HCT116 (cell line): Measurements from ENCODE around the gene SAMD9L. TPM values are rescaled to one million over a fixed set of nuclear protein-coding genes. Genes with fewer than 3 reads are reported as not detected.

Source experiments
- ATAC-seq: fragments of 200-7000 bp; cut with Tn5 transposase; 2 replicates; pipeline ENCODE4 v1.9.1; 2020; ENCODE audit warnings: mild to moderate bottlenecking, moderate library complexity
- BruUV-seq: library from RNA; stranded (reverse); fragments of 400-500 nt; replicated peaks from 2 replicates; lab custom pipeline; 2021; lab: Mats Ljungman, UMichigan
- CTCF ChIA-PET: fragments of 300-600 bp; sonication (Branson Sonifier 250); formaldehyde crosslinking; loops from one replicate; lab custom pipeline; 2021; ENCODE audit warnings: antibody characterized with exemption; lab: Charles Lee
- POLR2A ChIA-PET: fragments of 300-600, 350-600 bp; sonication (Branson Sonifier 250); formaldehyde crosslinking; loops from one replicate; lab custom pipeline; 2021; ENCODE audit warnings: antibody characterized with exemption; lab: Charles Lee
- RAD21 ChIA-PET, 2 experiments: fragments of 300-600 bp; sonication (Branson Sonifier 250); formaldehyde crosslinking; loops; one replicate each; lab custom pipeline; 2023; ENCODE audit warnings: low total read pairs in 2 of 2; ENCODE audit not compliant: uncharacterized antibody in 2 of 2, unreplicated experiment in 2 of 2, low non-redundant PET in 1 of 2; lab: Charles Lee
- DNase-seq: peaks from one replicate; pipeline ENCODE4 v3.0.0-alpha.2; 2010; ENCODE audit warnings: low read depth, low spot score
- H2AFZ ChIP-seq: fragments of 200-600 bp; shearing (Covaris generic), sonication (generic); 2 replicates; pipeline ENCODE4 v1.6.1; 2017; ENCODE audit warnings: low read depth, mixed run types, mixed read lengths, antibody characterized with exemption, low read length; ENCODE audit not compliant: poor library complexity, severe bottlenecking
- H3K27ac ChIP-seq: 2 replicates; pipeline ENCODE4 v1.5.1; 2012; ENCODE audit warnings: low read depth, low read length
- H3K27me3 ChIP-seq: fragments of 200-600 bp; sonication (generic); 2 replicates; pipeline ENCODE4 v1.6.1; 2016; ENCODE audit warnings: mixed run types, low read length, mixed read lengths; ENCODE audit not compliant: insufficient read depth
- H3K36me3 ChIP-seq, 2 experiments: fragments of 200-500 bp in 1 of 2; fragments of 200-600 bp in 1 of 2; sonication (Bioruptor generic) in 1 of 2; sonication (generic) in 1 of 2; 2 replicates each; pipeline versions ENCODE4 v1.5.1 to v1.6.1; 2014 to 2016; ENCODE audit warnings: low read length in 2 of 2, inconsistent platforms in 1 of 2, mixed read lengths in 1 of 2, mixed run types in 1 of 2; ENCODE audit not compliant: insufficient read depth in 2 of 2, control insufficient read depth in 1 of 2
- H3K4me1 ChIP-seq, 2 experiments: fragments of 200-600 bp in 1 of 2; sonication (generic) in 1 of 2; 2 replicates each; pipeline versions ENCODE4 v1.5.1 to v1.6.1; 2012 to 2017; ENCODE audit warnings: low read length in 2 of 2, inconsistent platforms in 1 of 2, mild to moderate bottlenecking in 1 of 2, mixed read lengths in 1 of 2, mixed run types in 1 of 2, moderate library complexity in 1 of 2; ENCODE audit not compliant: insufficient read depth in 2 of 2, control insufficient read depth in 1 of 2
- H3K4me2 ChIP-seq: fragments of 200-600 bp; sonication (generic); 2 replicates; pipeline ENCODE4 v1.6.1; 2017; ENCODE audit warnings: mixed run types, low read length, mixed read lengths
- H3K4me3 ChIP-seq, 2 experiments: fragments of 200-600 bp in 1 of 2; sonication (generic) in 1 of 2; replicated peaks in 1 of 2; 2 replicates each; pipeline ENCODE4 v1.5.1; 2011 to 2016; ENCODE audit warnings: low read length in 2 of 2, control low read depth in 1 of 2, low read depth in 1 of 2, mild to moderate bottlenecking in 1 of 2, mixed read lengths in 1 of 2, mixed run types in 1 of 2
- H3K79me2 ChIP-seq: fragments of 200-600 bp; sonication (generic); 2 replicates; pipeline ENCODE4 v1.6.1; 2017; ENCODE audit warnings: mild to moderate bottlenecking, mixed run types, low read length, moderate library complexity, mixed read lengths; ENCODE audit not compliant: insufficient read depth
- H3K9ac ChIP-seq: fragments of 200-600 bp; sonication (generic); 2 replicates; pipeline ENCODE4 v1.6.1; 2016; ENCODE audit warnings: low read length, mixed read lengths
- H3K9me2 ChIP-seq: fragments of 200-600 bp; sonication (generic), shearing (Covaris generic); 2 replicates; pipeline ENCODE4 v1.6.1; 2017; ENCODE audit warnings: mixed run types, mild to moderate bottlenecking, moderate library complexity; ENCODE audit not compliant: insufficient read depth
- H3K9me3 ChIP-seq, 2 experiments: fragments of 200-500 bp in 1 of 2; fragments of 200-600 bp in 1 of 2; sonication (Bioruptor generic) in 1 of 2; sonication (generic) in 1 of 2; 2 replicates each; pipeline ENCODE4 v1.6.1; 2014 to 2017; ENCODE audit warnings: low read length in 2 of 2, mixed read lengths in 2 of 2, inconsistent platforms in 1 of 2, low read depth in 1 of 2, mild to moderate bottlenecking in 1 of 2, mixed run types in 1 of 2, moderate library complexity in 1 of 2; ENCODE audit not compliant: control insufficient read depth in 1 of 2, insufficient read depth in 1 of 2
- H4K20me1 ChIP-seq: fragments of 200-600 bp; sonication (generic), shearing (Covaris generic); 2 replicates; pipeline ENCODE4 v1.6.1; 2017; ENCODE audit warnings: mixed run types, mild to moderate bottlenecking, moderate library complexity; ENCODE audit not compliant: insufficient read depth
- CBX3 ChIP-seq: IDR thresholded peaks from 2 replicates; pipeline ENCODE4 v1.6.1; 2012; ENCODE audit warnings: low read depth
- CTCF ChIP-seq, 3 experiments: fragments of 200-600 bp in 1 of 3; sonication (generic) in 1 of 3; IDR thresholded peaks in 2 of 3; conservative IDR thresholded peaks in 1 of 3; 2 replicates each; pipeline ENCODE4 v1.5.1; 2012 to 2017; ENCODE audit warnings: low read depth in 2 of 3, low read length in 2 of 3, antibody characterized with exemption in 1 of 3, borderline replicate concordance in 1 of 3, control low read depth in 1 of 3, mild to moderate bottlenecking in 1 of 3, mixed read lengths in 1 of 3, mixed run types in 1 of 3, moderate library complexity in 1 of 3; ENCODE audit not compliant: insufficient read depth in 1 of 3
- EGR1 ChIP-seq: IDR thresholded peaks from 2 replicates; pipeline ENCODE4 v1.6.1; 2012; ENCODE audit warnings: low read depth
- ELF1 ChIP-seq: IDR thresholded peaks from 2 replicates; pipeline ENCODE4 v1.6.1; 2012; ENCODE audit warnings: low read depth, borderline replicate concordance
- EZH2 ChIP-seq: fragments of 200-600 bp; sonication (generic); IDR thresholded peaks from 2 replicates; pipeline ENCODE4 v1.6.1; 2017; ENCODE audit warnings: antibody characterized with exemption, mixed run types
- EZH2phosphoT487 ChIP-seq: fragments of 200-600 bp; IDR thresholded peaks from 2 replicates; pipeline ENCODE4 v1.6.1; 2018; ENCODE audit warnings: antibody characterized with exemption, borderline replicate concordance
- FOSL1 ChIP-seq: IDR thresholded peaks from 2 replicates; pipeline ENCODE4 v1.6.1; 2012; ENCODE audit warnings: low read depth
- POLR2A ChIP-seq: IDR thresholded peaks from 2 replicates; pipeline ENCODE4 v1.7.0; 2011; ENCODE audit warnings: borderline replicate concordance; ENCODE audit not compliant: insufficient read depth, insufficient read length; ENCODE audit errors: extremely low read depth
- POLR2AphosphoS5 ChIP-seq: IDR thresholded peaks from 2 replicates; pipeline ENCODE4 v1.6.1; 2011; ENCODE audit warnings: mild to moderate bottlenecking, low read depth, low read length, moderate library complexity
- SIN3A ChIP-seq: IDR thresholded peaks from 2 replicates; pipeline ENCODE4 v1.6.1; 2012; ENCODE audit warnings: low read depth
- SP1 ChIP-seq: IDR thresholded peaks from 2 replicates; pipeline ENCODE4 v1.6.1; 2012; ENCODE audit warnings: low read depth
- SRF ChIP-seq: IDR thresholded peaks from 2 replicates; pipeline ENCODE4 v1.6.1; 2012; ENCODE audit warnings: low read depth
- TCF7L2 ChIP-seq: IDR thresholded peaks from 2 replicates; pipeline ENCODE4 v1.7.0; 2011; ENCODE audit warnings: borderline replicate concordance, inconsistent platforms; ENCODE audit not compliant: insufficient read depth, insufficient read length; ENCODE audit errors: extremely low read depth
- ZFX ChIP-seq: fragments of 450-650 bp; IDR thresholded peaks from 2 replicates; pipeline ENCODE4 v1.6.1; 2017
- ZNF274 ChIP-seq: fragments of 200-500 bp; sonication (Bioruptor generic); IDR thresholded peaks from 2 replicates; pipeline ENCODE4 v1.6.1; 2014; ENCODE audit warnings: mild to moderate bottlenecking, low read depth, low read length, inconsistent platforms
- intact Hi-C: fragments of 100-400 bp; cut with micrococcal nuclease; formaldehyde crosslinking; loops from 2 replicates; pipeline ENCODE4 v1.10.0; 2022
- total RNA-seq: library from RNA; stranded (reverse); gene quantifications from one replicate; pipeline ENCODE4 v1.2.1, GENCODE V29; 2021; ENCODE audit not compliant: unreplicated experiment
- TF ChIP-seq, protein P1 (sequence below): IDR thresholded peaks from 2 replicates; pipeline ENCODE4 v1.6.1; 2012
- TF ChIP-seq, protein P2 (sequence below): IDR thresholded peaks from 2 replicates; pipeline ENCODE4 v1.6.1; 2012

The SAMD9L gene
- total RNA-seq, 1 experiment from 2014 or later, result 0.15 TPM

GRCh38 chr7:93138576-93138975 is 9.6 kb downstream of the SAMD9L start:
- Histone ChIP-seq H4K20me1 (no peaks in the 10 kb centered on the region), H3K27me3 (0 out of 2 replicates have a peak, but pooled peaks cover 6% of the 10 kb centered on the region), H2AFZ (no peak overlapping the region), H3K27ac (no peak overlapping the region), H3K4me1 (no peaks in the 10 kb centered on the region), H3K9me2 (0 out of 2 replicates have a peak, but pooled peaks cover 3% of the 10 kb centered on the region), H3K9me3 (no peaks in the 10 kb centered on the region), H3K4me3 (no peak overlapping the region), H3K36me3 (no peaks in the 10 kb centered on the region), H3K9ac (no peak overlapping the region), H3K4me2 (no peak overlapping the region), H3K79me2 (no peaks in the 10 kb centered on the region)
- POLR2A ChIA-PET, result no interaction called here
- RAD21 ChIA-PET, result no interaction called here
- intact Hi-C loops, result no loop called here
- TF ChIP-seq SIN3A (no peak), CTCF (IDR thresholded peaks at IDR 0.05 in 2 of 3, conservative IDR thresholded peaks at IDR 0.05 in 1 of 3; ENCODE audit: borderline replicate concordance in 1 of 3, insufficient read depth in 1 of 3, low read depth in 2 of 3, low read length in 2 of 3) (no peak), ELF1 (no peak), FOSL1 (no peak), EZH2phosphoT487 (no peak), ZNF274 (no peak), CBX3 (no peak), TCF7L2 (no peak), SP1 (no peak), EGR1 (no peak), SRF (no peak), EZH2 (no peak), POLR2A (no peak), POLR2AphosphoS5 (no peak), ZFX (no peak)
- TF ChIP-seq, protein P1, sequence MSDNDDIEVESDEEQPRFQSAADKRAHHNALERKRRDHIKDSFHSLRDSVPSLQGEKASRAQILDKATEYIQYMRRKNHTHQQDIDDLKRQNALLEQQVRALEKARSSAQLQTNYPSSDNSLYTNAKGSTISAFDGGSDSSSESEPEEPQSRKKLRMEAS, result no peak
- TF ChIP-seq, protein P2, sequence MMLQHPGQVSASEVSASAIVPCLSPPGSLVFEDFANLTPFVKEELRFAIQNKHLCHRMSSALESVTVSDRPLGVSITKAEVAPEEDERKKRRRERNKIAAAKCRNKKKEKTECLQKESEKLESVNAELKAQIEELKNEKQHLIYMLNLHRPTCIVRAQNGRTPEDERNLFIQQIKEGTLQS, result no peak
- CTCF ChIA-PET, result no interaction called here
- DNase-seq (no peak), ATAC-seq (no peak)
- no TSS peak for BruUV-seq
